Prostate gland (tissue), 2 donors: ENCODE measurements around the gene DCC. TPM values are rescaled to one million over a fixed set of nuclear protein-coding genes. Genes with fewer than 3 reads are reported as not detected.

Source experiments
- DNase-seq: peaks from one replicate; pipeline ENCODE4 v3.0.0-alpha.2; 2019; ENCODE audit warnings: low spot score
- H3K27ac ChIP-seq, 2 donors: fragments of 200-600 bp; sonication (generic); 2 replicates each; pipeline ENCODE4 v1.5.1; 2017 to 2019
- H3K27me3 ChIP-seq: fragments of 200-600 bp; sonication (generic); replicated peaks from 2 replicates; pipeline ENCODE4 v1.5.1; 2019; ENCODE audit not compliant: insufficient read depth
- H3K36me3 ChIP-seq, 2 donors: fragments of 200-600 bp; sonication (generic); 1 replicate in 1 of 2; 2 replicates in 1 of 2; pipeline versions ENCODE4 v1.5.1 to v1.8.1; 2017 to 2019
- H3K4me1 ChIP-seq: fragments of 200-600 bp; sonication (generic); replicated peaks from 2 replicates; pipeline ENCODE4 v1.5.1; 2019
- H3K4me3 ChIP-seq, 2 donors: fragments of 200-600 bp; sonication (generic); 2 replicates each; pipeline ENCODE4 v1.5.1; 2017 to 2019
- H3K9me3 ChIP-seq: fragments of 200-600 bp; sonication (generic); 2 replicates; pipeline ENCODE4 v1.5.1; 2017
- POLR2A ChIP-seq: fragments of 450-650 bp; IDR thresholded peaks from one replicate; pipeline ENCODE4 v1.6.1; 2016; ENCODE audit warnings: antibody characterized with exemption, mild to moderate bottlenecking
- POLR2AphosphoS5 ChIP-seq: sonication (generic); formaldehyde crosslinking; IDR thresholded peaks from one replicate; pipeline ENCODE4 v1.6.1; 2017; ENCODE audit warnings: antibody characterized with exemption
- WGBS: methylation state at CpG from one replicate; pipeline ENCODE4 v1.1.5; 2018; 5-methylcytosine and 5-hydroxymethylcytosine counted together
- intact Hi-C: fragments of 100-400 bp; cut with DNase I; formaldehyde crosslinking; loops from one replicate; pipeline ENCODE4 v1.14.2; 2022
- total RNA-seq, 2 donors: library from RNA; depleted of rRNA; stranded (reverse); fragments of >200 nt; gene quantifications; one replicate each; pipeline ENCODE4 v1.1.0, GENCODE V29; 2016
- TF ChIP-seq, protein P1 (sequence below), 4 experiments: fragments of 200-600 bp in 2 of 4; fragments of 450-650 bp in 2 of 4; sonication (generic) in 2 of 4; IDR thresholded peaks; 1 replicate in 3 of 4; 2 replicates in 1 of 4; pipeline ENCODE4 v1.5.1; 2016 to 2019; ENCODE audit warnings: antibody characterized with exemption in 4 of 4, mild to moderate bottlenecking in 2 of 4, moderate library complexity in 2 of 4

Gene DCC
- total RNA-seq, 2 donors from 2014 or later = 0.55 to 3.7 TPM

DNA sequence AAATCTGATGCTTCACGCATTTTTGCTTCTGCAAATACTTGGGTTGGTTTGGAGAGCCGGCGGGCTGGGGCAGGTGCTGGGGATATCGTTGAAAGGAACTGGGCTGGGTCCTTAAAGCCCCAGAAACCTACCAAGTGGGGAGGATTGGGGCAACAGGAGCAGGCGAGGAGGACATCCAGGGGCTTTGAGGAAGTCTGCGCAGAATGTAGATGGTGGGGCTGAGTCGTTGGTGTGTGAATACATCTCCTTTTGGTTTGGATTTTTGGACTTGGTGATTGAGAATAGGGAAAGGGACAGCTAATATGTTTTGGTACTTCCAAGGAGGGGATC lies 1.1 kb downstream of the DCC start:
- Histone ChIP-seq H3K4me1 (no peaks in the 10 kb centered on the region), H3K27me3 (peaks cover 11% of the 10 kb centered on the region), H3K9me3 (no peaks in the 10 kb centered on the region), H3K27ac (no peak overlapping the region), H3K36me3 (no peaks in the 10 kb centered on the region), H3K4me3 (no peak overlapping the region)
- intact Hi-C loops = no loop called here
- TF ChIP-seq POLR2A = no peak
- TF ChIP-seq, protein P1, sequence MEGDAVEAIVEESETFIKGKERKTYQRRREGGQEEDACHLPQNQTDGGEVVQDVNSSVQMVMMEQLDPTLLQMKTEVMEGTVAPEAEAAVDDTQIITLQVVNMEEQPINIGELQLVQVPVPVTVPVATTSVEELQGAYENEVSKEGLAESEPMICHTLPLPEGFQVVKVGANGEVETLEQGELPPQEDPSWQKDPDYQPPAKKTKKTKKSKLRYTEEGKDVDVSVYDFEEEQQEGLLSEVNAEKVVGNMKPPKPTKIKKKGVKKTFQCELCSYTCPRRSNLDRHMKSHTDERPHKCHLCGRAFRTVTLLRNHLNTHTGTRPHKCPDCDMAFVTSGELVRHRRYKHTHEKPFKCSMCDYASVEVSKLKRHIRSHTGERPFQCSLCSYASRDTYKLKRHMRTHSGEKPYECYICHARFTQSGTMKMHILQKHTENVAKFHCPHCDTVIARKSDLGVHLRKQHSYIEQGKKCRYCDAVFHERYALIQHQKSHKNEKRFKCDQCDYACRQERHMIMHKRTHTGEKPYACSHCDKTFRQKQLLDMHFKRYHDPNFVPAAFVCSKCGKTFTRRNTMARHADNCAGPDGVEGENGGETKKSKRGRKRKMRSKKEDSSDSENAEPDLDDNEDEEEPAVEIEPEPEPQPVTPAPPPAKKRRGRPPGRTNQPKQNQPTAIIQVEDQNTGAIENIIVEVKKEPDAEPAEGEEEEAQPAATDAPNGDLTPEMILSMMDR (IDR thresholded peaks at IDR 0.05) = no peak
- TF ChIP-seq POLR2AphosphoS5 = no peak
- DNase-seq = no peak
- 3% methylated on average over 7 of the region's 7 CpGs for WGBS

DNA sequence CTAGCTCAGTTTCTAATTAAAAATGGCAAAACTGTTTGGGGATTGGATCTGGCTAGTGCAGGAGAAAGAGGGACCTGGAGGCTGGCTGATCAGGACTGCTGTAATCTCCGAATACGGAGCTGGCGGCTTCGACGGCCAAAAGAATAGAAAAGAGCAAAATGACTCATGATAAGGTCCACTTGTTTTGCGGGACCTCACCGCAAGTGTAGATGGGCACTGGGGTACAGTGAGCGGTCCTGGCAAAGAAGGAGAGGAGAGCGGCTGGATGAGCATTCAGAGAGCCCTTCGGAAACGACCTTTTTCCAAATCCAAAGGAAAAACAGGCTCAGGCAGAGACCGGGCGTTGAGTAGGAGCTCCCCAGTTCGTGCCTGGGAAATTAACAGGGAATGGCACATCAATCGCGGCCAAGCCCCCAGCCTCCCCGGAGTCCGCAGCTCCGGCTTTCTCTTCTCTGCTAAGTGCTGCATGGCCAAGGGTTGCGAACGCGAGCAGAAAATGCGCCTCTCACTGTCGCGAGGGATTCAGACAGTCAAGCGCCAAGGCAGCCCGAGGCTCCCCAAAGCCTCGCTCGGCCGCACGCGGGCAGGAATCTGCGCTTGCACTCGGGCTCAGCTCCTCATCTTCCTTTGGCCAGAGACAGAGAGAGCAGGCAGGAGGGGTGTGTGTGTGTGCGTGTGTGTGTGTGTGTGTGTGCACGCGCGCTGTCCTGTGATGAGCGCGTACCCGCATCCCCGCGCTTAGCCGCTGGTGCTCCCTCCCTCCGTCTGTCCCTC lies 1.8 kb downstream of the DCC start:
- TF ChIP-seq POLR2AphosphoS5 = no peak
- TF ChIP-seq POLR2A = no peak
- TF ChIP-seq, protein P1 (IDR thresholded peaks at IDR 0.05) = no peak
- intact Hi-C loops = no loop called here
- WGBS = 1% methylated on average over 39 of the region's 45 CpGs
- H3K9me3 ChIP-seq = no peaks in the 10 kb centered on the region
- no peak for DNase-seq
- no peak overlapping the region for H3K27ac ChIP-seq
- H3K4me1 ChIP-seq = no peaks in the 10 kb centered on the region
- peaks cover 11% of the 10 kb centered on the region for H3K27me3 ChIP-seq
- H3K36me3 ChIP-seq = no peaks in the 10 kb centered on the region
- H3K4me3 ChIP-seq = no peak overlapping the region

DNA sequence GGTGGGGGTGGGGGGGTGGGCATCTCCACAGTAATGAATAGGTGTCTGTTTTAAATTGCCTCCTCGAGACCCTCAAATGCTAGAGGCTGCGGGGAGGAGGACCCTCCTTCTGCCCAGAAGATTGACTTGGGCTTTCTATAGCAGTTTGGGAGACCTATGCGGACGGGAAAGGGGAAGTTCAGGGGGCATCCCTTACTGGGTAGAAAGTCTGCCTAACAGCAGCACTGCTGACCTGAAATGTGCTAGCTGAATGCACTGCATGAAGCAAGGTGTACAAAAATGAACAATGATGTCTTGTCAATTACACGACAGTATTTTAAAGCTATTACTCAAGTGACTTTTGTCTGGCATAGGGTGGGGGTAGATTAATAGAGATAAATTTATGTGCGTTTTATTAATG lies 2.5 kb downstream of the DCC start:
- no peak for DNase-seq
- Histone ChIP-seq H3K27me3 (peaks cover 11% of the 10 kb centered on the region), H3K4me3 (no peak overlapping the region), H3K4me1 (no peaks in the 10 kb centered on the region), H3K9me3 (no peaks in the 10 kb centered on the region), H3K27ac (no peak overlapping the region), H3K36me3 (no peaks in the 10 kb centered on the region)
- intact Hi-C loops = no loop called here
- TF ChIP-seq, protein P1 (IDR thresholded peaks at IDR 0.05) = no peak
- no peak for TF ChIP-seq POLR2A
- TF ChIP-seq POLR2AphosphoS5 = no peak
- WGBS = 53% methylated on average over 6 of the region's 6 CpGs

DNA sequence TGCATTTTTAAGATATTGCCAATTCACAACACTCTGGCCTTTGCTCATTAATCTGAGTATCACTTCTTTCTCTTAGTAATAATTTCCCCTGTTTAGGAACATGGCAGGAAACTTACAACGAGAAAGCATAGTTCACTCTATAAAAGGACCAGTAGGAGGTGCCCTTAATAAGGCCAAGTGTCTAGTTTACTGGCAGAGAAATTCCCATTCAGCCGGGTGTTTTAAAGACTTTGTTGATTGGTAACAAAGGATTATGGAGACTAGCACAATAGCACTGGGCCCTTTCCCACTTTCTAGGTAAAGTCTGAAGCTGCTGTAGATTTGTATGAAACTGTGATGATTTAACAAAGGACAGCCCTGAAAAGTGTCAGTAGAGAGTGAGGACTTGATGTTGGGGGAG lies 3.1 kb downstream of the DCC start:
- no peaks in the 10 kb centered on the region for H3K4me1 ChIP-seq
- H3K36me3 ChIP-seq = no peaks in the 10 kb centered on the region
- no peak overlapping the region for H3K4me3 ChIP-seq
- H3K27me3 ChIP-seq = peaks cover 11% of the 10 kb centered on the region
- 22% methylated on average over 2 of the region's 2 CpGs for WGBS
- H3K9me3 ChIP-seq = no peaks in the 10 kb centered on the region
- no peak overlapping the region for H3K27ac ChIP-seq
- DNase-seq = no peak
- intact Hi-C loops = no loop called here
- no peak for TF ChIP-seq POLR2A
- TF ChIP-seq, protein P1 (IDR thresholded peaks at IDR 0.05) = no peak
- no peak for TF ChIP-seq POLR2AphosphoS5

DNA sequence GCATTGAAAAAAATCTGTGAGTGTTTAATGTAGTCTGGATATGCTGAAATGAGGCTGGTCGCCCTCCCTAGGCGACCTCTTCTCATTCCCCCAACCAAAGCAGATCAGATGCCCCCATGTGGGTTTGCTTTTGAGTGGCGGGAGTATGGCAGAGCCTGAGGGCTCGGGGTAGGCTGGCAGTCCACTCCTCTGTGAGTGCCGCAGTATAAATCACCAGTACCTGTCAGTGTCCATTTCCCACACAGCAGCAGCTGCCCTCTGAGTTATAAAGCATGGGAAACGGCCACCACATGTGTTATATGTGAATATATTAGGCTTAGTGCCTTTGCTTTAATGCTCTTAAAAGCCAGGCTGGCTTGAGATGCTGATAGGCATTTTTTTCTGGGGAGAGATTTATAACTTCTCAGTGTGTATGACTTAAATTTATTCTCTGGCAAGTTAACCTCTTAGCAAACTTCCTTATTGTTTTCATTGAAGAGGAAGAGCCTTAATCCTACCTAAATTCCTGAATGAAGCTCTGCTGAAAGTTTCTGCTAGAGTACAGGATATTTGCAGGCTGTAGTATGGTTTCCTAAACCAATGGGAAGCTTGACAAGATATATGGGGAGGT lies 3.8 kb downstream of the DCC start:
- Histone ChIP-seq H3K36me3 (no peaks in the 10 kb centered on the region), H3K4me3 (no peak overlapping the region), H3K27me3 (peaks cover 11% of the 10 kb centered on the region), H3K9me3 (no peaks in the 10 kb centered on the region), H3K4me1 (no peaks in the 10 kb centered on the region), H3K27ac (no peak overlapping the region)
- TF ChIP-seq, protein P1 (IDR thresholded peaks at IDR 0.05) = no peak
- WGBS = 55% methylated on average over 6 of the region's 6 CpGs
- intact Hi-C loops = no loop called here
- DNase-seq = no peak
